ENCODE data around the gene MFNG.
A peak's percentile ranks its signal among the peaks of the same experiment; 100 is the strongest.

The MFNG gene

GRCh38 chr22:37519268-37520195 is 33.3 kb upstream of the MFNG start, which contains the start of gene CARD10 (continued):
- TF ChIP-seq ZSCAN23 (tag by site-specific recombination; IDR thresholded peaks at IDR 0.05) (no peak), HOXA7 (CRISPR knock-in tag; IDR thresholded peaks at IDR 0.05; ENCODE audit: borderline replicate concordance) (no peak), ZNF48 (tag by site-specific recombination; IDR thresholded peaks at IDR 0.05) (no peak), MZF1 (tag by site-specific recombination; IDR thresholded peaks at IDR 0.05; ENCODE audit: borderline replicate concordance) (no peak), OSR2 (tag by site-specific recombination; IDR thresholded peaks at IDR 0.05) (no peak), ZBTB7A (tag by site-specific recombination; IDR thresholded peaks at IDR 0.05; ENCODE audit: low read depth) (peak; percentile 64; the same call in 1 of the 2 replicates), GLI2 (tag by site-specific recombination; IDR thresholded peaks at IDR 0.05; ENCODE audit: borderline replicate concordance, low read depth) (no peak)
- TF ChIP-seq, protein P1, sequence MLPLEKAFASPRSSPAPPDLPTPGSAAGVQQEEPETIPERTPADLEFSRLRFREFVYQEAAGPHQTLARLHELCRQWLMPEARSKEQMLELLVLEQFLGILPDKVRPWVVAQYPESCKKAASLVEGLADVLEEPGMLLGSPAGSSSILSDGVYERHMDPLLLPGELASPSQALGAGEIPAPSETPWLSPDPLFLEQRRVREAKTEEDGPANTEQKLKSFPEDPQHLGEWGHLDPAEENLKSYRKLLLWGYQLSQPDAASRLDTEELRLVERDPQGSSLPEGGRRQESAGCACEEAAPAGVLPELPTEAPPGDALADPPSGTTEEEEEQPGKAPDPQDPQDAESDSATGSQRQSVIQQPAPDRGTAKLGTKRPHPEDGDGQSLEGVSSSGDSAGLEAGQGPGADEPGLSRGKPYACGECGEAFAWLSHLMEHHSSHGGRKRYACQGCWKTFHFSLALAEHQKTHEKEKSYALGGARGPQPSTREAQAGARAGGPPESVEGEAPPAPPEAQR (tag by site-specific recombination; IDR thresholded peaks at IDR 0.05), result no peak

DNA sequence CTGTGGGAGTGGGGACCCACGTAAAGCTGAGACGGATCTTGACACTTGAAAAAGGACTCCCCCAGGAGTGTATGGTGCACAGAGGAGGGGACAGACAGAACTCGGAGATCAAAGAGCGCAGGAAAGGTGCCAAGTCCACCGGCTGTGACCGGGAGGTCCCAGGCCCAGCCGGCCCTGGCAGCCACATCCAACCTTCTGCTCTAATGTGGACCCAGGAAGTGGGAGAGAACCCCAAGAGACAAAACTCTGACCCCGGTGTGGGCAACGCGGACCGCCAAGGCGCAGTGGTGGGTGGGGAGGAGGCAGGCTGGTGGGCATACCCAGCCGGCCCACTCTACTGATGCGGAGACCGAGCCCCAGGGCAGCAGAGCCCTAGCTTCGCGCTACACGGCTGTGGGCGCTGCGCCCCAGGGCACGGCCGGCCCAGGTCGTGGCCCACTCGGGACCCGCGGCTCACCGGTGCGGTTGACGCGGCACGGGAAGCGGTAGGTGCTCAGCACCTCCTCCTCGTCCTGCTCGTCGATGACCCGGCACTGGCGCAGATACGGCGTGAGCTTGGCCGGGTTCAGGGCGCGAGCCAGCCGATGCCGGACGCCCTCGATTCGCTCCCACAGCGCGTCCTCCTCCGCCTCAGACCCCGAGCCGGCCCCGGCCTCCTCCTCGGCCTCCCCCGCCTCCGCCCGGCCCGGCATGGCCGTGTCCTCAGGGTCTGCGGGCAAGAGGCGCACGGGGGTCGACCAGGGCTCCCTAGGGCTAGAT is 32.5 kb upstream of the MFNG start:
- Histone ChIP-seq H3K4me3 (ENCODE audit: low read depth, low read length) (peak overlapping the region; percentile 71), H3K4me1 (ENCODE audit: control insufficient read depth, insufficient read depth, low read length) (peaks cover 4% of the 10 kb centered on the region), H3K27ac (ENCODE audit: extremely low read depth, low read depth, low read length) (peak overlapping the region; percentile 68; the same call in 1 of the 2 replicates), H3K36me3 (ENCODE audit: control insufficient read depth in 2 of 2, insufficient read depth in 1 of 2, low read length in 2 of 2) (peaks cover 0 to 22% of the 10 kb centered on the region in 2 experiments; a peak in 1 of 3 replicates), H3K9me3 (ENCODE audit: control insufficient read depth, insufficient read depth, low read depth, low read length) (no peaks in the 10 kb centered on the region)
- POLR2A ChIA-PET, result interaction anchor here (1.1 kb wide), 1 partner anchor 91 kb away, joined by 3 read pairs; no protein-coding TSS in a partner anchor
- CTCF ChIA-PET, result interaction anchor here (1.9 kb wide), 1 partner anchor 46 kb away, joined by 7 read pairs; no protein-coding TSS in a partner anchor
- TF ChIP-seq SETDB1 (IDR thresholded peaks at IDR 0.05; ENCODE audit: insufficient read length, low read length) (no peak), SP2 (tag by site-specific recombination; IDR thresholded peaks at IDR 0.05) (peak; percentile 24), ZNF16 (tag by site-specific recombination; IDR thresholded peaks at IDR 0.05; ENCODE audit: low read depth) (no peak), KLF16 (tag by site-specific recombination; IDR thresholded peaks at IDR 0.05) (no peak), ZSCAN16 (tag by site-specific recombination; IDR thresholded peaks at IDR 0.05) (no peak), ZNF747 (tag by site-specific recombination; IDR thresholded peaks at IDR 0.05) (no peak), ZSCAN23 (tag by site-specific recombination; IDR thresholded peaks at IDR 0.05) (no peak), ZNF398 (tag by site-specific recombination; IDR thresholded peaks at IDR 0.05) (peak; percentile 65), YY1 (tag by site-specific recombination; IDR thresholded peaks at IDR 0.05) (no peak), GLIS2 (tag by site-specific recombination; IDR thresholded peaks at IDR 0.05) (peak; percentile 76), KLF10 (tag by site-specific recombination; IDR thresholded peaks at IDR 0.05) (no peak), ZNF629 (tag by site-specific recombination; IDR thresholded peaks at IDR 0.05) (no peak), ZNF37A (tag by site-specific recombination; IDR thresholded peaks at IDR 0.05) (no peak)
- TF ChIP-seq, protein P2, sequence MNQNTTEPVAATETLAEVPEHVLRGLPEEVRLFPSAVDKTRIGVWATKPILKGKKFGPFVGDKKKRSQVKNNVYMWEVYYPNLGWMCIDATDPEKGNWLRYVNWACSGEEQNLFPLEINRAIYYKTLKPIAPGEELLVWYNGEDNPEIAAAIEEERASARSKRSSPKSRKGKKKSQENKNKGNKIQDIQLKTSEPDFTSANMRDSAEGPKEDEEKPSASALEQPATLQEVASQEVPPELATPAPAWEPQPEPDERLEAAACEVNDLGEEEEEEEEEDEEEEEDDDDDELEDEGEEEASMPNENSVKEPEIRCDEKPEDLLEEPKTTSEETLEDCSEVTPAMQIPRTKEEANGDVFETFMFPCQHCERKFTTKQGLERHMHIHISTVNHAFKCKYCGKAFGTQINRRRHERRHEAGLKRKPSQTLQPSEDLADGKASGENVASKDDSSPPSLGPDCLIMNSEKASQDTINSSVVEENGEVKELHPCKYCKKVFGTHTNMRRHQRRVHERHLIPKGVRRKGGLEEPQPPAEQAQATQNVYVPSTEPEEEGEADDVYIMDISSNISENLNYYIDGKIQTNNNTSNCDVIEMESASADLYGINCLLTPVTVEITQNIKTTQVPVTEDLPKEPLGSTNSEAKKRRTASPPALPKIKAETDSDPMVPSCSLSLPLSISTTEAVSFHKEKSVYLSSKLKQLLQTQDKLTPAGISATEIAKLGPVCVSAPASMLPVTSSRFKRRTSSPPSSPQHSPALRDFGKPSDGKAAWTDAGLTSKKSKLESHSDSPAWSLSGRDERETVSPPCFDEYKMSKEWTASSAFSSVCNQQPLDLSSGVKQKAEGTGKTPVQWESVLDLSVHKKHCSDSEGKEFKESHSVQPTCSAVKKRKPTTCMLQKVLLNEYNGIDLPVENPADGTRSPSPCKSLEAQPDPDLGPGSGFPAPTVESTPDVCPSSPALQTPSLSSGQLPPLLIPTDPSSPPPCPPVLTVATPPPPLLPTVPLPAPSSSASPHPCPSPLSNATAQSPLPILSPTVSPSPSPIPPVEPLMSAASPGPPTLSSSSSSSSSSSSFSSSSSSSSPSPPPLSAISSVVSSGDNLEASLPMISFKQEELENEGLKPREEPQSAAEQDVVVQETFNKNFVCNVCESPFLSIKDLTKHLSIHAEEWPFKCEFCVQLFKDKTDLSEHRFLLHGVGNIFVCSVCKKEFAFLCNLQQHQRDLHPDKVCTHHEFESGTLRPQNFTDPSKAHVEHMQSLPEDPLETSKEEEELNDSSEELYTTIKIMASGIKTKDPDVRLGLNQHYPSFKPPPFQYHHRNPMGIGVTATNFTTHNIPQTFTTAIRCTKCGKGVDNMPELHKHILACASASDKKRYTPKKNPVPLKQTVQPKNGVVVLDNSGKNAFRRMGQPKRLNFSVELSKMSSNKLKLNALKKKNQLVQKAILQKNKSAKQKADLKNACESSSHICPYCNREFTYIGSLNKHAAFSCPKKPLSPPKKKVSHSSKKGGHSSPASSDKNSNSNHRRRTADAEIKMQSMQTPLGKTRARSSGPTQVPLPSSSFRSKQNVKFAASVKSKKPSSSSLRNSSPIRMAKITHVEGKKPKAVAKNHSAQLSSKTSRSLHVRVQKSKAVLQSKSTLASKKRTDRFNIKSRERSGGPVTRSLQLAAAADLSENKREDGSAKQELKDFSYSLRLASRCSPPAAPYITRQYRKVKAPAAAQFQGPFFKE (tag by site-specific recombination; IDR thresholded peaks at IDR 0.05; ENCODE audit: borderline replicate concordance), result no peak
- TF ChIP-seq, protein P3, sequence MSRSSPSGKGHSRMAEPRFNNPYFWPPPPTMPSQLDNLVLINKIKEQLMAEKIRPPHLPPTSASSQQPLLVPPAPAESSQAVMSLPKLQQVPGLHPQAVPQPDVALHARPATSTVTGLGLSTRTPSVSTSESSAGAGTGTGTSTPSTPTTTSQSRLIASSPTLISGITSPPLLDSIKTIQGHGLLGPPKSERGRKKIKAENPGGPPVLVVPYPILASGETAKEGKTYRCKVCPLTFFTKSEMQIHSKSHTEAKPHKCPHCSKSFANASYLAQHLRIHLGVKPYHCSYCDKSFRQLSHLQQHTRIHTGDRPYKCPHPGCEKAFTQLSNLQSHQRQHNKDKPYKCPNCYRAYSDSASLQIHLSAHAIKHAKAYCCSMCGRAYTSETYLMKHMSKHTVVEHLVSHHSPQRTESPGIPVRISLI (tag by site-specific recombination; IDR thresholded peaks at IDR 0.05), result no peak
